CD14-positive monocyte (primary cell): Measurements from ENCODE around the gene ARPC4. TPM values are rescaled to one million over a fixed set of nuclear protein-coding genes. Genes with fewer than 3 reads are reported as not detected.

ENCODE experiments used
- DNase-seq, 3 donors: peaks; one replicate each; pipeline ENCODE4 v3.0.0-alpha.2; 2011 to 2022
- H2AFZ ChIP-seq: 2 replicates; pipeline ENCODE4 v1.6.0; 2012; ENCODE audit warnings: mild to moderate bottlenecking, low read depth, low read length, inconsistent platforms; ENCODE audit not compliant: insufficient read depth, poor library complexity, severe bottlenecking
- H3K27ac ChIP-seq, 2 donors: 1 replicate in 1 of 2; 2 replicates in 1 of 2; pipeline ENCODE4 v1.5.1; 2012 to 2013; ENCODE audit warnings: low read length in 2 of 2, control low read depth in 1 of 2, inconsistent platforms in 1 of 2, low read depth in 1 of 2, mild to moderate bottlenecking in 1 of 2
- H3K27me3 ChIP-seq, 2 donors: one replicate each; pipeline versions ENCODE4 v1.6.0 to v1.6.1; 2011 to 2013; ENCODE audit warnings: low read length in 2 of 2; ENCODE audit not compliant: control insufficient read depth in 2 of 2, insufficient read depth in 2 of 2
- H3K36me3 ChIP-seq, 2 donors: replicated peaks in 1 of 2; 1 replicate in 1 of 2; 2 replicates in 1 of 2; pipeline versions ENCODE4 v1.5.1 to v1.6.1; 2012 to 2013; ENCODE audit warnings: low read length in 2 of 2, control low read depth in 1 of 2, inconsistent platforms in 1 of 2, mild to moderate bottlenecking in 1 of 2; ENCODE audit not compliant: insufficient read depth in 2 of 2, control insufficient read depth in 1 of 2
- H3K4me1 ChIP-seq, 2 donors: 1 replicate in 1 of 2; 2 replicates in 1 of 2; pipeline versions ENCODE4 v1.5.1 to v1.6.1; 2012 to 2013; ENCODE audit warnings: low read length in 2 of 2, control low read depth in 1 of 2, inconsistent platforms in 1 of 2, mild to moderate bottlenecking in 1 of 2, moderate library complexity in 1 of 2; ENCODE audit not compliant: insufficient read depth in 2 of 2, control insufficient read depth in 1 of 2
- H3K4me2 ChIP-seq: replicated peaks from 2 replicates; pipeline ENCODE3; 2012; ENCODE audit warnings: low read length, moderate library complexity, mild to moderate bottlenecking; ENCODE audit not compliant: poor library complexity, severe bottlenecking; ENCODE audit errors: extremely low read depth
- H3K4me3 ChIP-seq, 3 experiments: fragments of 200-600 bp in 1 of 3; sonication (generic) in 1 of 3; replicated peaks in 1 of 3; 1 replicate in 2 of 3; 2 replicates in 1 of 3; pipeline ENCODE4 v1.5.1; 2011 to 2013; ENCODE audit warnings: low read length in 3 of 3, mild to moderate bottlenecking in 3 of 3, control low read depth in 2 of 3, low read depth in 2 of 3, inconsistent platforms in 1 of 3, moderate library complexity in 1 of 3
- H3K79me2 ChIP-seq: 2 replicates; pipeline ENCODE4 v1.6.0; 2012; ENCODE audit warnings: mild to moderate bottlenecking, control low read depth, inconsistent platforms, low read length, moderate library complexity; ENCODE audit not compliant: insufficient read depth
- H3K9ac ChIP-seq: 2 replicates; pipeline ENCODE4 v1.6.0; 2017; ENCODE audit warnings: low read length, mild to moderate bottlenecking; ENCODE audit not compliant: insufficient read depth, poor library complexity, severe bottlenecking
- H3K9me3 ChIP-seq, 2 donors: replicated peaks in 1 of 2; 1 replicate in 1 of 2; 2 replicates in 1 of 2; pipeline versions ENCODE4 v1.5.1 to v1.6.1; 2012 to 2013; ENCODE audit warnings: low read length in 2 of 2, control low read depth in 1 of 2; ENCODE audit not compliant: control insufficient read depth in 1 of 2, insufficient read depth in 1 of 2
- H4K20me1 ChIP-seq: 2 replicates; pipeline ENCODE4 v1.6.0; 2012; ENCODE audit warnings: mild to moderate bottlenecking, low read length, control low read depth, moderate library complexity; ENCODE audit not compliant: insufficient read depth
- H3K27ac Mint-ChIP-seq, 7 donors: one replicate each; pipeline ENCODE4 v1.8.0; 2020; ENCODE audit warnings: mild to moderate bottlenecking in 7 of 7, mixed read lengths in 7 of 7, moderate library complexity in 6 of 7, inconsistent platforms in 2 of 7
- H3K27me3 Mint-ChIP-seq, 3 donors: one replicate each; pipeline ENCODE4 v1.8.0; 2021 to 2022; ENCODE audit warnings: low read depth in 3 of 3, mild to moderate bottlenecking in 3 of 3, mixed read lengths in 3 of 3, moderate library complexity in 3 of 3, inconsistent platforms in 1 of 3
- H3K36me3 Mint-ChIP-seq, 2 donors: one replicate each; pipeline ENCODE4 v1.8.0; 2020; ENCODE audit warnings: mixed read lengths in 2 of 2, inconsistent platforms in 1 of 2, mild to moderate bottlenecking in 1 of 2
- H3K4me1 Mint-ChIP-seq: one replicate; pipeline ENCODE4 v1.8.0; 2020; ENCODE audit warnings: mild to moderate bottlenecking, mixed read lengths
- H3K4me3 Mint-ChIP-seq, 2 donors: one replicate each; pipeline ENCODE4 v1.8.0; 2020; ENCODE audit warnings: mild to moderate bottlenecking in 2 of 2, mixed read lengths in 2 of 2, moderate library complexity in 1 of 2
- H3K9me3 Mint-ChIP-seq, 7 donors: one replicate each; pipeline ENCODE4 v1.8.0; 2020 to 2022; ENCODE audit warnings: mixed read lengths in 7 of 7, mild to moderate bottlenecking in 6 of 7, moderate library complexity in 6 of 7, inconsistent platforms in 2 of 7
- CTCF ChIP-seq: fragments of 200-600 bp; IDR thresholded peaks from one replicate; pipeline ENCODE4 v1.8.0; 2022; ENCODE audit warnings: antibody characterized with exemption, mild to moderate bottlenecking
- WGBS: methylation state at CpG from one replicate; pipeline ENCODE4 v1.1.5; 2013; ENCODE audit warnings: missing lambda C conversion rate; ENCODE audit not compliant: insufficient coverage; 5-methylcytosine and 5-hydroxymethylcytosine counted together
- intact Hi-C, 2 donors: fragments of 100-400 bp; cut with micrococcal nuclease; formaldehyde crosslinking; loops; one replicate each; pipeline versions ENCODE4 v1.15.0 to v1.15.1; 2023
- polyA plus RNA-seq, 3 donors: library from polyadenylated mRNA; depleted of rRNA in 1 of 3; unstranded in 2 of 3; stranded (reverse) in 1 of 3; fragments of 300-500 nt in 2 of 3; fragments of >200 nt in 1 of 3; fragmentation: Illumina TruSeq in 2 of 3; gene quantifications; 1 replicate in 2 of 3; 2 replicates in 1 of 3; pipeline ENCODE4 v1.2.3, GENCODE V29; 2012 to 2021

The ARPC4 gene
- polyA plus RNA-seq, 3 donors: 211 to 390 (median 389) TPM

GRCh38 chr3:9762871-9763270 is 30.0 kb upstream of the ARPC4 start:
- TF ChIP-seq CTCF: no peak
- no peak overlapping the region for H2AFZ ChIP-seq
- DNase-seq: no peak
- no peaks in the 10 kb centered on the region for H3K9me3 ChIP-seq
- Mint-ChIP-seq H3K4me3 (no peak overlapping the region), H3K27me3 (peaks cover 0 to 3% (median 0%) of the 10 kb centered on the region in 3 donors), H3K36me3 (peaks cover 66 to 84% of the 10 kb centered on the region in 2 donors), H3K9me3 (peaks cover 0 to 7% (median 0%) of the 10 kb centered on the region in 7 donors), H3K27ac (peak overlapping the region in 1 of 7 donors; percentile 42), H3K4me1 (peaks cover 23% of the 10 kb centered on the region)
- H3K79me2 ChIP-seq: no peaks in the 10 kb centered on the region
- H3K4me1 ChIP-seq: peaks cover 18 to 20% of the 10 kb centered on the region in 2 donors
- H4K20me1 ChIP-seq: peaks cover 33% of the 10 kb centered on the region
- H3K9ac ChIP-seq: no peak overlapping the region
- WGBS: 100% methylated on average over 2 of the region's 8 CpGs
- intact Hi-C loops: no loop called here
- H3K27ac ChIP-seq: no peak overlapping the region
- no peak overlapping the region for H3K4me2 ChIP-seq
- H3K4me3 ChIP-seq: no peak overlapping the region
- no peaks in the 10 kb centered on the region for H3K27me3 ChIP-seq
- peaks cover 50 to 83% of the 10 kb centered on the region in 2 donors for H3K36me3 ChIP-seq

- Histone ChIP-seq H3K4me3 (no peak overlapping the region), H2AFZ (no peak overlapping the region), H3K4me2 (no peak overlapping the region), H3K9ac (no peak overlapping the region), H3K4me1 (peaks cover 44 to 50% of the 10 kb centered on the region in 2 donors), H3K79me2 (peaks cover 18% of the 10 kb centered on the region), H3K36me3 (peaks cover 33 to 53% of the 10 kb centered on the region in 2 donors), H4K20me1 (peaks cover 24% of the 10 kb centered on the region), H3K27ac (no peak overlapping the region), H3K27me3 (no peaks in the 10 kb centered on the region), H3K9me3 (no peaks in the 10 kb centered on the region)
- peaks cover 50% of the 10 kb centered on the region for H3K4me1 Mint-ChIP-seq
- H3K27me3 Mint-ChIP-seq: peaks cover 0 to 11% (median 11%) of the 10 kb centered on the region in 3 donors
- no peak for TF ChIP-seq CTCF
- no peak for DNase-seq
- WGBS: 100% methylated on average over 3 of the region's 4 CpGs
- no peak overlapping the region for H3K27ac Mint-ChIP-seq
- H3K4me3 Mint-ChIP-seq: no peak overlapping the region
- H3K36me3 Mint-ChIP-seq: peaks cover 41 to 63% of the 10 kb centered on the region in 2 donors
- H3K9me3 Mint-ChIP-seq: peaks cover 0 to 2% (median 0%) of the 10 kb centered on the region in 7 donors
- intact Hi-C loops: no loop called here
Observed at GRCh38 chr3:9765865-9766264, 27.0 kb upstream of the ARPC4 start.
